NCI-H1694 (cell line): Measurements from ENCODE around the gene PRXL2B.

Experiments
- DNase-seq: peaks from one replicate; lab custom pipeline; 2025; lab: John Stamatoyannopoulos, UW

The PRXL2B gene

DNA sequence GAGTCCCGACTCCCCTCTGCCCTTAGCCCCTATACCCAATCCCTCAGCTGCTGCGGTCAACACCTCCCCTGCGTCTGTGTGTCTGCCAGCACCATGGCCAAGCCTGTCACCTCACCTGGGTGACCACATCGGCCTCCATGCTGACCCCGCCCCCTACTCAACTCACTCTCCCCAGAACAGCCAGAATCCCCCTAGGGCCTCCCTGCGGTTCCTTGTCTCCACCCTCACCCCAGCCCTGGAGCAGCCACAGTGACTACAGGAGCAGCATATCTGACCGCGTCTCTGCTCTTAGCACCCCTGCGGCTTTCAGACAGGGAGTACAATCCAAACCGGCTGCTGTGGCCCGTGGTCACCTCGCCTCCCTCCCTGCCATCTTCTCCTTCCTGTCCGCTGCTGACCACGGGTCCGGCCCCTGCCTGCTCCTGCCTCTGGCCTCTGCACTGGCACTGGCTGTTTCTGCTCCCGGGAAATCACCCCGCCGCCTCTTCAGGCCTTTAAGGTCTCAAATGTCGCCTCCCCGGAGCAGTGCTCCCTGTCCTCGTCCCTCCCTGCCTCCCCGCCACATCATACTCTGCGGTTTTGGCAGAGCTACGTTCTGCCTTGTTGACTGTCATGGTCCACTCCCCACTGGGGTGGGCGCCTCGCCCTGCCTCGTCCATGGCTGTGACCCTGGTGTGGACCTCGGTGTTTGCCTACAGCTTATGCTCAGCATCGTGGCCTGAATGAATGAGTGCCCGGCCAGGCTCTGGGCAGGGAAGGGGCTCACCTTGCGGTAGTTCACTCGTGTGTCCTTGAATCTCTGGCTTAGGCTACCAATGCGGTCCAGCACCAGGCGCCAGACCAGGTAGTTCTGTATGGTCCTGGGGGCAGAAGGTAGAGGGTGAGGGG, 11.1 kb downstream of the PRXL2B start:
- no peak for DNase-seq

DNA sequence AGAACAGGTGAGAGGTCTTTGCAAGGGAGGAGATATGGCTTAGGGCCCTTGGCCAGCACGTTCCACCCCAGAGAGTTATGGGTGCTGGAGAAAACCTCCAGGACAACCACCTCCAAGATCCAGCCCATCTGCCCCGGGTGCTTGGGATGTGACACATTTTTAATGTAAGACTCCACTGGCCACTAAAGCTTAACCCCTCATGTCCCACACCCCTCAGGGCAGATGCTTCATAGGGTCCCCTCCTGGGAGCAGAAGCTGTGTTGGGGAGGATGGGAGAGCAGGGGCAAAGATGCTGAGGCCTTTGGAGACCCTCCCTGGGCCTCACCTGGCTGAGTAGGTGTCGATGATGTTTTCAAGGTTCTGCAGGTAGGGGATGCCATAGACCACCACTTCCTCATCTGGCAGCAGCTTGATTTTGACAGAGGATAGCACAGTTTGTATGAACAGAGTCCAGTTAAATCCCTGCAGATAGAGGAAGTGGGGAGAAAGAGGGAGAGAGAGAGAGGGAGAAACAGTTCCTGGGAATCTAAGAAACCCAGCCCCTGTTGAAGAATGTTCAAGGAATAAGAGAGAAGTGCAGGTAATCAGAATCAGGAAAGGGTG, 11.9 kb downstream of the PRXL2B start:
- no peak for DNase-seq

DNA sequence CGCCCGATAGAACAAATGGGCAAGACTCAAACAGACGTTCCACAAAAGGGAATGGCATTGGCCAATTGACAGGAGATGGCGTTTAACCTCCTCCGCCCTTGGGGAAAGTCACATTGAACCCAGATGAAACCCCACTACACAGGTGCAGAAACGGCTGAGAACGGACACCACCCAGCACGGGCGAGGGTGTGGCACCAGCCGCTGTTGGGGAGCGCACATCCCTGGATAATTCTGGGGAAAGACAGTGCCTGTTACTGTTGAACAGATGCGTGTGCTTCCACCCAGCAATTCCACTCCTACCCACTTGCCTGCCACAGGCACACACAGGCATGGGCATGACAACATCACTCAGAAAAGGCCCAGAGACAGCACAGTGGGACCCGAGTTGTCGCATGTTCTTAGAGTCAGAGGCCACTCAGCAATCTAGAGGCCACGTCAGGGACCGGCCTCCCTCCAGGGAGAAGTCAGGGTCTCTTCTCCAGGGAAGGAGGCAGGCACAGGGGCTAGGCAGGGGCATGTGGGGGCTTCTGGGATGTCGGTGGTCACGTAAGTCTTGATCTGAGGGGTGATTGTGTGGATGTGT, 15.2 kb downstream of the PRXL2B start:
- no peak for DNase-seq

DNA sequence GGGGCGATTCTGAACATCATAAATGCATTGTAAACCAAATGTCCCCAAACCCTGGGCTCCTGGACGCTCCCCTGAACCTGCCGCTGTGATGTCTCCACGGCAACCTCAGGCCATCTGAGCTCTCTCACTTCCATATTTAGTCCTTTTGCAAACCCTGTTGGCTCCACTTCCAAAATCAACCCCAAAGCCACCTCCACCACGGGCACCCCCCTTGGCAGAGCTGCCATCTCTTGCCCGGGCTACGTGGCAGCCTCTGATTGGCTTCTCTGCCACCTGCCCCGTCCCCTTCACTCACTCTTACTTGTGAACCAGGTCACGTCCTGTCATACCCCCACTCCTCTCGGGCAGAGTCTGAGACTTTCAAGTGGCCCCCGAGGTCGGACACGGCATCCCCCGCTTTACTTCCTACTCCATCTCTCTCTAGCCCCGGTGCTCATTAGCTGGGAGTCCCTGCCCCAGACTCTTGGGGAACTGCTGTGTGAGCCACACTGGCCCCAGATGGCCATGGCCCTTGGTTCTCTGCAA, 15.8 kb downstream of the PRXL2B start:
- no peak for DNase-seq

DNA sequence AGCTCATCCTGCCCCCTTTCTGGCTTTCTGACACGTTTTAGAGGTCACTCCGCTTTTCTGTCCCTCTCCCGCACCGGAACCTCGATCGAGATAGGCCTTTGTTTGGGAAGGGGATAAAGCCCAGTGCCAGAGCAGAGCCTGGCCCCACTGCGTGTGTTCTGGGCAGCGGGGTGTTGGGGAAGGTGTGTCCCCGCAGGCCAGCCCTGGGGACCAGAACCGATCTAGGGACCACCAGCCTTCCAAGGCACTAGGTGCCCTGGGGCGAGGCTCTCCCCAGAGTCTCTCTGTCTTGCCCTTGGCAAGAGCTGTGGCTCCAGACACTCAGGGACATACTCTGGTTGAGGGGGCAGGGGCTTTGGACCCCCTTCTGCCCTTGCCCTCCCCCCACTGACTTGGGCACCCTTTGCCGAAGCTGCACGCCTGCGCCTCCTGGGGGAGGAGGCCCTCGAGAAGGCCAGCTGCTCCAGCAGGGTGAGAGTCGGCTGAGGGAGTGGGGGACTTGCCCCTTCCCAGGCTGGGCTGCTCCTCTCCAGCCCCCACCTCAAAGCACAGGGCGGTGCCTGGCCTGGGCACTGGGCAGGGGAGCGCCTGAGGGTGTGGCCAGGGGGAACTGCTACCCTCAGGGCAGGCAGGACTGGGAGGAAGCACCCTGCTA, 16.4 kb downstream of the PRXL2B start:
- DNase-seq: no peak

DNA sequence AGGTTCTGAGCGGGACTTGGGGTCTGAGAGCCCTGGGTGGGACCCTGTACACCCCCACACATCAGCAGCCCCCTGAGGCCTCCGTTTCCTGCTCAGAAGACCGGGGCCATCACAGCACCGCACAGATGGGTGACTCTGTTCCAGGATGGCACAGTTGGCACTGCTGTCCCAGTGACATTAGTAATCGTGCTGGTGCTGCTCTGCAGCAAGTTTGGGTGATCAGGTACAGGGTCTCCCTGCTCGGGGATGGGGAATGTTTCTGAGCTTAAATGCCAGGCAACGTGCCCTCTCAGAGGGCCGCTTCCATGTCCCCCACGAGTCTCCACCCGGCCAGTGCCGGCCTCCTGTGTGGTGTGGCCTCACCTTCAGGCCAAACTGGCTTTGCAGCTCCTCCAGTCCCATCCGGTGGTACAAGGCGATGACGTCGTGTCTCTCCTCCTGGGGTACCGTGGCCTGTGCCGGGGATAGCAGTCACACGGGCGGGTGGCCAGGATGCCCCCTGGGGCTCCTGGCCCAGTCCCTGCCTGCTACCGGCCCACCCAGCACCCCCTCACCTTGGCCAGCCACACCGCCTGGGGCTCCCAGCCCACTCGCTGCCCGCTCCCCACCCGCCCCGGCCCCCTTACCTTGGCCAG, 17.1 kb downstream of the PRXL2B start:
- DNase-seq: no peak

DNA sequence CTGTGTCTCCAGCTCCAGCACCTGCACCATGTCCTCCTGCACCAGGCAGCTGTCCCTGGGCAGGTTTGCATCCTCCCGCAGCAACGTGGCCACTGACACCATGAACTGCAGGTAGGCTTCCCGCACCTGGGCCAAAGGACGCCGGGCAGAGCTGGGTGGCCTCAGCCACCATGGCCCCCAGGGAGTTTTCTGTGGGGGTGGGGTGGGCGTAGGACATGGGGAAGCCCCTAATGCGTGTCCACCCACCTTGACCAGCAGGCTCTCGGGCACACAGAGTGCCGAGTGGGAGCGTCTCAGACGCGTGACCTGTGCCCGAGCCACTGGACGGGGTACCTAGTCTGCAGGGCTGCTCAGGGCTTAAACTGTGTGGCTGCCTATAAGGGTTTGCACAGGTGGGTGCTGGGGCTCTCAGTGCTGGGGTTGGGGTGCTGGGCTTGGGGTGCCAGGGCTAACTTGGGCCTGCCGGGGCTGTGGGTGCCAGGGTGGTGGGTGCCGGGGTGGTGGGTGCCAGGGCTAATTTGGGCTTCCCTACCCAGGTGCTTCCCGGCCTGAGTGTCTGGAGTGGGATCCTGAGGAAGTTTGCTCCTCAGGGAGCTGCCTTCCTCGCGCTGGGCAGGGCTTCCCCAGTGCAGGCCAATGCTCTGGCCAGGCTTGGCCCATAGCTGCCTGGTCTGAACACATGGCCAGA, 17.7 kb downstream of the PRXL2B start:
- DNase-seq: no peak

DNA sequence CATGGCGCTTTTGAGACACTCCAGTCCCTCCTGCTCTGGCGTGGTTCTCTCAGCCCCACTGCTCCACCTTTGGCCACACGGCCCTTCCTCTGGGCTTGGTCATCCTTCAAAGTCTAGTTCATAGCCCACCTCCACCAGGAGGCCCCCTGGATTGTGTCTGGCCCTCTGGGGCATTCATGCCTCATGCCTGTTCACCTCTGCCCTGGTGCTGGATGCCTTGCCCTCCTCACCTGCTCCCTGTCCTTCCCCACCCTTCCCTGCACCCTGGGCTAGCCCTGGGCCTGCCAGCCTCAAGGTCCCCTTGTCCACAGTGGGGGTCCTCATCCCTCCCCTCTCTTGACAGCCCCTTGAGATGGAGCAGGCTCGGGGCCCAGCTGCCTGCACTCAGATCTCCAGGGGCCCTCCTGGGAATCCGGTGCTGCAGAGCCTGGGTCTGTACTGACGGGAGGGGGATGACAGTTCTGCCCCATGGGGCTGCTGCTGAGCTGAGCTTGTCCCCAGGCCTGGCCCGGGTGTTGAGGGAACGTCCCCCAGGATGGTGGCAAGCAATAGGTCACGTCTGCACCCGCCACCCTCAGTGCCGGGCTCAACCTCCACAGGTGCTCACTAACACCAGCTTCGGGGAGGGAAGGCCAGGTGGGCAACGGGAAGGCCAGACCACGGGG, 18.4 kb downstream of the PRXL2B start:
- DNase-seq: no peak

DNA sequence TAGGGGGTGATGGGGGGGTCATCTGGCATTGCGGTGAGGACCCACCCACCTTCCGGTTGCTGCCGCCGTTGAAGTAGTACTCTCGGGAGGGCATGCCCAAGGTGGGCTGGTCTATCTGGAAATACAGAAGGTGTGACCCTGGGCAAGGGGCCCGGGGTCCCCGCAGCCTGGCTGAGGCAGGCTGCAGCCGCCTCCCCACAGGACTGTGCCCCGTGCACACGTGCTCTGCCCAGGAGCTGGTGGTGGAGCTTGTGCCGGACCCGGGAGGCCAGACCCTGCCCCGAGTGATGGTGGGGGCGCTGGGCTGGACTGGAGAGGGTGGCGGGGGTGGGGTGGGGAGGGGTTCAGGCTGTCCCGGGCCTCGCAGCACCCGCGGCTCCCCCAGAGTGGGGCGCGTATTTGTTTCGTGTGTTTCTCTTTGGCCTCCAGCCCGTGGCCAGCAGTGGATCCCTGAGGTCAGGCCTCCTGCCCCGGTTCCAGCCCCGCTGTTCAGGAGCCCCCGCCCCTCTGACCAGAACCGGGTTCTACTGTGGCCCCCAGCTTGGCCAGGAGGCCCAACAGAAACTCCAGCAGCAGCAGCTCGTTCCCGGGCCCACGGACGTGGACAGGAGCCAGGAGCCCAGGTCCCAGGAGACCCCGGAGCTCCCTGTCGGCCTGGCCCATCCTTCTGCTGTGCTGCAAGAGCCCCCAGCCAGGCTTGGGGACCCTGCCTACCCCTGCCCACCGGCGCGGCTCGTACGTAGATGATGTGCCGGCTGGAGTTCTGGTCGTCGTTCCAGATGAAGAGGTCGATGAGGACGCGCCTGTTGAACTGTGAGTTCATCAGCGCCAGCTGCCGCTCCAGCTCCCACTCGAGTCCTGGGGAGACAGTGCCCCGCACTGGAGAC, 19.2 kb downstream of the PRXL2B start:
- no peak for DNase-seq

DNA sequence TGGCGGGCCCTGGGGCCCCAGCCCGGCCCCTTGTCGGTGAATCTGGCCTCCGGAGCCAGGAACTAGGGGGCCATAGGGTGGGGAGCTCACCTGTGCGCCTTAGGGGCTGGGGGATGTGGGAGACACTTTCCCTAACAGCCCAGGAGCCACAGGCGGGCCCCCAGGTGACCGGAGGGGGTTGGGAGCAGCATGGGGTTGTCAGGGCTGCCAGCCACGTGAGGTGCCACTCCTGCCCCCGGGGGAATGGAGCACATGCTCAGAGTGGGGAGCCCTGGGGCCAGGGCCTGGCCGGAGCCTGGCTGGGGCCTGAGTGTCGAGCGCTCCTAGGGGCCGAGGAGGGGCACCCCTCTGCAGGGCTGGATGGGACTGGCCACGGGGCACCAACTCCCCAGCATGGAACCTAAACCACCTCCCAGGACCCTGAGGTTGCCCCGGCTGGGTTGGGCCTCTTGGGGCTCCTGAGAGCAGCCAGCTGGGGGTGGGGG, 19.9 kb downstream of the PRXL2B start:
- DNase-seq: no peak

DNA sequence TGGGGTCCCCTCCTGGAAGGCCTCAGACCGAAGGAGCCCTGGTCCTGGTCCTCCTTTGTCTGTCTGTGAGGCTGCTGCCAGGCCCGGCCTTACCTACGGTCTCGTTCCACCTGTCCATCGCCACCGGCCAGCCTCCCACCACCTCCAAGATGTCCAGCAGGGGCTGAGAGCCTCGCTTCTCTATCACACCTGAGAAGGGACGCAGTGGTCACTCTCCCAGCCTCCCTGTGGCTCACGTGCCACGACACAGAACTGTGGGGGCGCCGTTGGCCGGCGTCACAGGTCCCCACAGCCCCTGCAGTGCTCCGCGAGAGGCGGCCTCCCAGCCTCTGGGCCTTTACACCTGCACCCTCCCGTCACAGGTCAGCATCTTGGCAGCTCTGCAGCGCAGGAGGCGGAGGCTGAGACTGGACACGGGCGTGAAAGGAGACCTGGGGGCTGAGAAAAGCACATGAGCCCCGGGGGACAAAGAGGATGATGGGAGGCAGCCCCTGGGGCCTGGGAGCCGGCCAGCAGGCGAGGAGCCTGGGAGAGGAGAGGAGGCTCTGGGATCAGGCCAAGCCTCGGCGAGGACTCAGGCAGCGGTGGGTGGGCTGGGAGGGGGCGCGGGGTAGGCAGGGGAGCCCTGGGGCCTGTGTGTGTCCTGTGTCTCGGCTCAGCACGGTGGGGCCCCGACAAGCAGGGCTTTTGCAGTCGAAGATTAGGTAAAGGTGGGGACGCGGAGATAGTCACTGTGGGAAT, 20.5 kb downstream of the PRXL2B start:
- no peak for DNase-seq

DNA sequence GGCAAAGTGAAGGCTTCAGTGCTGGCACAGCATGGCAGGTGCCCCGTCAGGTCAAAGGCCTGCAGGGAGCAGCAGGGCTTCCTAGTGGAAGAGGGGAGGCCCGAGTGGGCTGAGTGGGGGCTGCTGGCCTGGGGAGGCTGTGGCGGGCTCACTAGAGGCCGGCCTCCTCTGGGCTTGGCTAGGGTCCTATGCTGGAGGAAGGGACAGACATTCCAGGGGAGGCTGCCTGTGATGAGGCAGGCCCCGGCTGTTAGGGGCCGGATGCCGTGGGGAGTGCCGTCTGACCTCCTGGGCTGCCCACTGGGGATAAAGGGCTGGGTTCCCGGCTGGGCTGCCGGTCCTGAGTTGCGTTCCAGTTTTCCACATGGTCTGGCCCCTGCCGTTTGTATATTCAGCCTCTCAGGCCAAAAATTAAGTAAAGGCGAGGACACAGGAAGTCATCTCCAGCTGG, 21.1 kb downstream of the PRXL2B start:
- no peak for DNase-seq

DNA sequence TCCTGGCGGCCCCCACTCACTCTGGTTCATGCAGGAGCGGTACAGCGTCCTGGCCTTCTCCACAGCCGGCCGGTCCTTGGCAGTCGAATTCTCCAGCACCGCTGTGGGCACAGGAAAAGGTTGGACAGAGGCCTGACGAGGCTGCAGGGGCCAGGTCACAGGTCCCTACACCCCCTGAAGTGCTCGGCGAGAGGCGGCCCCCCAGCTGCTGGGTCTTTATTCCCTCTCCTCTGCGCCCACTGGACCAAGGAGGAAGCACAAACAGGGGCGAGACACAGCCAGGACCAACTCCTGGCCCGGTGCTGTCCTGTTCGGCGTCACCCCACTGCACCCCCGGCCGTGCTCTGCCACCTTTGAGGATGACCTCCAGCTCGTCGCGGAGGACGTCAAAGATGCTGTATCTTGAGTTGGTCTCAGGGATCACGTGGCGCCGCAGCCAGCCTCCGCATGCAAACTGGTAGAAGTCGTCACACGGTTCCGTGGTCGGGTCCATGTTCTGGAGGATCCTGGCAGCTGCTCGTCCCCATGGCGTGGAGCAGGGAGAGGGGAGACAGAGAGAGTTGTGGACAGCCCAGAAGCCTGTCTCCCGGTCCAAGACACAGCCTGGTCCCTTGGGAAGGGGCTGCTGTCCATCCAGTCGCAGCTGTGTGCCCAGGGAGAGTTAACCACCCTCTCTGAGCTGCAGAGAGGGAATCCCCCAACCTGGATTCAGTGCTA, 22.9 kb downstream of the PRXL2B start:
- no peak for DNase-seq

DNA sequence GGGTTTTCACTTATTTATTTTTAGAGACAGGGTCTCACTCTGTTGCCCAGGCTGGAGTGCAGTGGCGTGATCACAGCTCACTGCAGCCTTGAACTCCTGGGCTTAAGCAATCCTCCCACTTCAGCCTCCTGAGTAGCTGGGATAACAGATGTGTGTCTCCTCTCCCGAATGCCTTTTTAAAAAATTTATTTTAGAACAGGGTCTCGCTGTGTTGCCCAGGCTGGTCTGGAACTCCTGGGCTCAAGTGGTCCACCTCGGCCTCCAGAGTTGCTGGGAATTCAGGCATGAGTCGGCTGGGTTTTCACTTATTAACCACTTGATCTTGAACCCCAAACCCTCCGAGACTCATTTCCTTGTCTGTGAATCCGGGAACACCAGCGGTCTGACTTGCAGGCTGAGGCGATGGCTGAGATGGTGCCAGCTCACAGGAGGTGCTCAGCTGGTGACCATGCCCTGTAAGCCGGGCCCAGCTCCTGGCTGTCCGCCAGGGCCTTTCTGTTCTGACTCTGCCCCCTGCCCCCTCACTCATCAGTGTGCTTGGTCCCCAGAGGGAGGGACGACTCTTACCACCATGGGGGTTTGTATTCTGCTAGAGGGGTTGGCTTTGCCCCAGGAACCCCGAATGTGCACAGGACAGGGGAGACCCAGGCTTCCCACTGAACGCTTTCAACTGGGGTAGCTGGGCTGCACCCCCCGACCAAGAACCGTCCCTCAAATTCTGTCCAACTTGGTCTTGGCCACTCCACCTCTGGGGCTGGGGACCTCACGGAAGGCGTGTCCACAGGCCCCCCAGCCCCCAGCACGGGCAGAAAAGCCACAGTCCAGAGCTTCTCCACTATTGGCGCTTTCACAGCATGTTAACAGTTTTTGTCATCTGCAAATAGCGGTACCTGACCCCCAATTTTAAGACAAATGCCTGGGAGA, 23.7 kb downstream of the PRXL2B start:
- DNase-seq: no peak

DNA sequence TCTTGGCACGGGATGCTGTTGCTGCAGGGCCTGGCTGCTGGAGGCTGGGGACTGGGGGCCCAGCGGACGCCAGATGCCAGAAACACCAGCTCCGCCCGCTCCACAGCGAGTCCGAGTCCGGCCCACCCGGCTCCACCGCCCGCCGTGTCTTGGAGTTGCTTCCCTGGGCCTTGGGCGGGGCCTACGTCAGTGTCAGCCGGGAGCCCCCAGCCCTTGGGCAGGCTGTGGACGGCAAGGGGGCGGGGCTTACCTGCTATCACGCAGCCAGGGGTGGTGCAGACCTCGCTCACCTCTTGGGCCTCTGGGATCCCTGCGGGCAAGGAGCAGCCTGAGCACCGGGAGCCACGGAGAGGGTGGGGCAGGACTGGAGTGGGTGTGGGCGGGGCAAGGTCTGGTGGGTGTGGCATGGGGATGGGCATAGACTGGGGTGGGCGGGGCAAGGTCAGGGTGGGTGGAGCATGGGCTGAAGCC, 24.5 kb downstream of the PRXL2B start:
- DNase-seq: no peak

DNA sequence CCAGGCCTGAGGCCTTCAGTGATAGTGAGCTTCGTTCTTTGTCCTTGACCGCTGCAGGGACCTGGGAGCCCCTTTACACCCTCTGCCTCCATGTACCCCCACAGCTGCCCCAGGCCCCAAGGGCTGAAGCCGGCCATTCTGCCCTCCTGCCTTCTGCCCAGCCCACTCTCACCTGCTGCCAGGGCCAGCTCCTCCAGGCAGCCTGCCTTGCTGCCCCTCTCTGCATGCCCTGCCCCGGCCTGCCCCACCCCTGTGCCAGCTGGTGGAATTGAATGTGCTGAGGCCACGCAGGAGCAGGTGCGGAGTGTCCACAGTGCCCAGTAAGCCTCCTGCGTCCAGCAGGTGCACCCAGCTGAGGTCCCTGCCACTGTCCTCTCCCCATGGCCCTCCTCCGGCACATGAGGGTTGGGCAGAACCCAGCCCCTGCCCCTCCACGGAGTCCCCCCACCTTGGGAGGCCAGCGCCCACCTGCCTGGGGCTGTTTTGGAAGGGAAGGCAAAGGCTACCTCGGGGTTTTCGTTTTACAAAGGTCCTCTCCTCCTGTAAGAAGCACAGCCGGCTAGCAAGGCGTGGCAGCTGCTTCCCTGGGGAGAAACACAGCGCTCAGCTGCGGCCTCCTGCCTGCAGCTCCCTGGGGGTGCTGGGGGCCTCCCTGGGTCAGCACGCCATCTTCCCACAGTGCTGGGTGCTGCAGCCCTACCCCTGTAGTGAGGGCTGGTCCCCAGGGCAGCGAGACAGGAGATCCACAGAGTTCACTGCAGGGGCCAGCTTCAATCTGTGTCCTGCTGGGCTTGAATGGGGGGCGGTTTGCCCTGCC, 25.3 kb downstream of the PRXL2B start:
- DNase-seq: no peak
